Raji (cell line): ENCODE data around the gene TRNT1.

Source experiments
- POLR2A ChIP-seq: IDR thresholded peaks from 2 replicates; pipeline ENCODE4 v1.6.1; 2011; ENCODE audit warnings: low read depth, low read length, control low read depth; ENCODE audit not compliant: insufficient read depth

Gene TRNT1

GRCh38 chr3:3105815-3106214, 20.9 kb upstream of the TRNT1 start:
- TF ChIP-seq POLR2A = no peak

- TF ChIP-seq POLR2A = no peak
Observed at GRCh38 chr3:3107181-3107580, 19.6 kb upstream of the TRNT1 start.

GRCh38 chr3:3107858-3108257, 18.9 kb upstream of the TRNT1 start:
- TF ChIP-seq POLR2A = no peak

- TF ChIP-seq POLR2A = no peak
Observed at GRCh38 chr3:3109407-3110298, 17.1 kb upstream of the TRNT1 start.

- TF ChIP-seq POLR2A = no peak
Observed at GRCh38 chr3:3110299-3110630, 16.5 kb upstream of the TRNT1 start, which contains the start of gene IL5RA. IL5RA (minus strand) TSS chr3:3110374; CDS start chr3:3104984, 5,390 bp downstream.

- no peak for TF ChIP-seq POLR2A
Observed at GRCh38 chr3:3110749-3111361, 15.9 kb upstream of the TRNT1 start.

GRCh38 chr3:3113042-3113709, 13.6 kb upstream of the TRNT1 start:
- no peak for TF ChIP-seq POLR2A

- no peak for TF ChIP-seq POLR2A
Observed at GRCh38 chr3:3117651-3118050, 9.1 kb upstream of the TRNT1 start.

GRCh38 chr3:3119393-3119851, 7.3 kb upstream of the TRNT1 start:
- TF ChIP-seq POLR2A = no peak

GRCh38 chr3:3125977-3126376, 763 bp upstream of the TRNT1 start:
- no peak for TF ChIP-seq POLR2A

- no peak for TF ChIP-seq POLR2A
Observed at GRCh38 chr3:3127432-3128010, 781 bp downstream of the TRNT1 start.

- TF ChIP-seq POLR2A = no peak
Observed at GRCh38 chr3:3129579-3129978, 2.8 kb downstream of the TRNT1 start.

GRCh38 chr3:3133500-3133899, 6.8 kb downstream of the TRNT1 start:
- TF ChIP-seq POLR2A = no peak

GRCh38 chr3:3134750-3135448, 8.2 kb downstream of the TRNT1 start:
- TF ChIP-seq POLR2A = no peak

- no peak for TF ChIP-seq POLR2A
Observed at GRCh38 chr3:3137526-3137925, 10.8 kb downstream of the TRNT1 start.

GRCh38 chr3:3141939-3142338, 15.2 kb downstream of the TRNT1 start:
- TF ChIP-seq POLR2A = no peak

GRCh38 chr3:3145831-3146230, 19.1 kb downstream of the TRNT1 start:
- no peak for TF ChIP-seq POLR2A
